ENCODE data around the gene AMPD3. TPM values are rescaled to one million over a fixed set of nuclear protein-coding genes. Genes with fewer than 3 reads are reported as not detected.

Gene AMPD3
- total RNA-seq, 4 donors from 2014 or later, result 104 to 185 (median 112) TPM

- H3K9me3 ChIP-seq, result no peaks in the 10 kb centered on the region
- no peak for ATAC-seq
- no peak overlapping the region for H3K27ac ChIP-seq
- H3K4me3 ChIP-seq, result no peak overlapping the region
- no peak for TF ChIP-seq CTCF (IDR thresholded peaks at IDR 0.05 in 4 of 5, conservative IDR thresholded peaks at IDR 0.05 in 1 of 5)
- no peak for TF ChIP-seq POLR2A (IDR thresholded peaks at IDR 0.05)
- no peaks in the 10 kb centered on the region for H3K27me3 ChIP-seq
- H3K4me1 ChIP-seq, result peaks cover 9 to 13% of the 10 kb centered on the region in 2 donors
- in situ Hi-C loops (cut with MboI; ENCODE audit: low sequenced_read_pairs in 4 of 4), result loop anchor here in 1 of 4 donors (25.0 kb wide), 1 partner anchor 217 kb away; no protein-coding TSS in a partner anchor
- DNase-seq, result no peak
- H3K36me3 ChIP-seq, result peaks cover 0 to 48% of the 10 kb centered on the region in 2 donors
- intact Hi-C loops (cut with DNase I; ENCODE audit: low total_unique reads), result no loop called here
Observed at GRCh38 chr11:10520562-10520961, 65.5 kb downstream of the AMPD3 start.

GRCh38 chr11:10522276-10522675 is 67.2 kb downstream of the AMPD3 start:
- H3K36me3 ChIP-seq, result peaks cover 0 to 48% of the 10 kb centered on the region in 2 donors

GRCh38 chr11:10522921-10523320 is 67.9 kb downstream of the AMPD3 start:
- no peaks in the 10 kb centered on the region for H3K27me3 ChIP-seq
- ATAC-seq (peak; percentile 18 to 38), DNase-seq (no peak)
- intact Hi-C loops (cut with DNase I; ENCODE audit: low total_unique reads), result no loop called here
- peak overlapping the region in 3 of 4 donors; percentile 15 to 62 (median 44) for H3K27ac ChIP-seq
- in situ Hi-C loops (cut with MboI; ENCODE audit: low sequenced_read_pairs in 4 of 4), result loop anchor here in 1 of 4 donors (25.0 kb wide), 1 partner anchor 214 kb away; no protein-coding TSS in a partner anchor
- TF ChIP-seq CTCF (IDR thresholded peaks at IDR 0.05 in 4 of 5, conservative IDR thresholded peaks at IDR 0.05 in 1 of 5) (no peak), POLR2A (IDR thresholded peaks at IDR 0.05) (no peak)
- H3K36me3 ChIP-seq, result peaks cover 0 to 47% of the 10 kb centered on the region in 2 donors
- H3K4me1 ChIP-seq, result peaks cover 21% of the 10 kb centered on the region in 2 donors
- H3K9me3 ChIP-seq, result no peaks in the 10 kb centered on the region
- no peak overlapping the region for H3K4me3 ChIP-seq

More at GRCh38 chr11:10522276-10522675, 67.2 kb downstream of the AMPD3 start:
- no peaks in the 10 kb centered on the region for H3K27me3 ChIP-seq
- H3K4me1 ChIP-seq, result peaks cover 15 to 20% of the 10 kb centered on the region in 2 donors
- DNase-seq (no peak), ATAC-seq (no peak)
- intact Hi-C loops (cut with DNase I; ENCODE audit: low total_unique reads) (no loop called here), in situ Hi-C loops (cut with MboI; ENCODE audit: low sequenced_read_pairs in 4 of 4) (loop anchor here in 1 of 4 donors (25.0 kb wide), 1 partner anchor 215 kb away; no protein-coding TSS in a partner anchor)
- H3K9me3 ChIP-seq, result no peaks in the 10 kb centered on the region
- TF ChIP-seq POLR2A (IDR thresholded peaks at IDR 0.05), result no peak
- TF ChIP-seq CTCF (IDR thresholded peaks at IDR 0.05 in 4 of 5, conservative IDR thresholded peaks at IDR 0.05 in 1 of 5), result no peak
- H3K27ac ChIP-seq, result peak overlapping the region in 3 of 4 donors; percentile 15 to 62 (median 44)
- no peak overlapping the region for H3K4me3 ChIP-seq

- ATAC-seq (no peak), DNase-seq (no peak)
- intact Hi-C loops (cut with DNase I; ENCODE audit: low total_unique reads) (no loop called here), in situ Hi-C loops (cut with MboI; ENCODE audit: low sequenced_read_pairs in 4 of 4) (loop anchor here in 1 of 4 donors (25.0 kb wide), 1 partner anchor 213 kb away; no protein-coding TSS in a partner anchor)
- peaks cover 21% of the 10 kb centered on the region in 2 donors for H3K4me1 ChIP-seq
- no peak for TF ChIP-seq CTCF (IDR thresholded peaks at IDR 0.05 in 4 of 5, conservative IDR thresholded peaks at IDR 0.05 in 1 of 5)
- TF ChIP-seq POLR2A (IDR thresholded peaks at IDR 0.05), result no peak
- H3K36me3 ChIP-seq, result peaks cover 0 to 37% of the 10 kb centered on the region in 2 donors
- no peaks in the 10 kb centered on the region for H3K27me3 ChIP-seq
- H3K4me3 ChIP-seq, result no peak overlapping the region
- H3K27ac ChIP-seq, result no peak overlapping the region
- H3K9me3 ChIP-seq, result no peaks in the 10 kb centered on the region
Observed at GRCh38 chr11:10524471-10524870, 69.4 kb downstream of the AMPD3 start.
